22Rv1 (cell line): ENCODE results near the gene CYB561D1.

Source experiments
- H3K27ac ChIP-seq: fragments of 450-650 bp; 2 replicates; pipeline ENCODE4 v1.5.1; 2017
- ZFX ChIP-seq: fragments of 450-650 bp; IDR thresholded peaks from 2 replicates; pipeline ENCODE4 v1.6.1; 2017; ENCODE audit warnings: antibody characterized with exemption, borderline replicate concordance
- TF ChIP-seq, protein P1 (sequence below): fragments of 450-650 bp; IDR thresholded peaks from 2 replicates; pipeline ENCODE4 v1.5.1; 2017; ENCODE audit warnings: mild to moderate bottlenecking

The CYB561D1 gene

DNA sequence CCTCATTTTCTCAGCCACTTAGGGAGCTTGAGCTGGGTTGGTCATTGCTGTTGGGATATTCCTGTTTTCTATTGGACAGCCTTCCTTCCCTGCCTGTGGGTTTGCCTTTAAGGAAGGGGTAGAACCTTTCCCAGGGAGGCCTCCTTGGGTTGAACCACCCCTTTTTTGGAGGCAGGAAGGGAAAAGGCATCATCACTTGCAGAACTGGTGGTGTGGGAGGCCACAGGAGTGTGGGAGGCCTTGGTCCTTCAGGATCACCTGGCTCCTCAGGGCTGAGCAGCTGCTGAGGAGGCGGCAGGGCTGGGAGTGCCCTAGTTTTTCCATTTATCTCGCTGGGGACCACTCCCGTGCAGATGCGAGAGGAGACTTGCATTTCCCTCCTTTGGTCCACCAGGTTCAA lies 667 bp upstream of the CYB561D1 start:
- TF ChIP-seq ZFX, result no peak
- TF ChIP-seq, protein P1, sequence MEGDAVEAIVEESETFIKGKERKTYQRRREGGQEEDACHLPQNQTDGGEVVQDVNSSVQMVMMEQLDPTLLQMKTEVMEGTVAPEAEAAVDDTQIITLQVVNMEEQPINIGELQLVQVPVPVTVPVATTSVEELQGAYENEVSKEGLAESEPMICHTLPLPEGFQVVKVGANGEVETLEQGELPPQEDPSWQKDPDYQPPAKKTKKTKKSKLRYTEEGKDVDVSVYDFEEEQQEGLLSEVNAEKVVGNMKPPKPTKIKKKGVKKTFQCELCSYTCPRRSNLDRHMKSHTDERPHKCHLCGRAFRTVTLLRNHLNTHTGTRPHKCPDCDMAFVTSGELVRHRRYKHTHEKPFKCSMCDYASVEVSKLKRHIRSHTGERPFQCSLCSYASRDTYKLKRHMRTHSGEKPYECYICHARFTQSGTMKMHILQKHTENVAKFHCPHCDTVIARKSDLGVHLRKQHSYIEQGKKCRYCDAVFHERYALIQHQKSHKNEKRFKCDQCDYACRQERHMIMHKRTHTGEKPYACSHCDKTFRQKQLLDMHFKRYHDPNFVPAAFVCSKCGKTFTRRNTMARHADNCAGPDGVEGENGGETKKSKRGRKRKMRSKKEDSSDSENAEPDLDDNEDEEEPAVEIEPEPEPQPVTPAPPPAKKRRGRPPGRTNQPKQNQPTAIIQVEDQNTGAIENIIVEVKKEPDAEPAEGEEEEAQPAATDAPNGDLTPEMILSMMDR, result no peak
- H3K27ac ChIP-seq, result 0 out of 2 replicates have a peak overlapping the region, but pooled peaks have one; percentile 73

DNA sequence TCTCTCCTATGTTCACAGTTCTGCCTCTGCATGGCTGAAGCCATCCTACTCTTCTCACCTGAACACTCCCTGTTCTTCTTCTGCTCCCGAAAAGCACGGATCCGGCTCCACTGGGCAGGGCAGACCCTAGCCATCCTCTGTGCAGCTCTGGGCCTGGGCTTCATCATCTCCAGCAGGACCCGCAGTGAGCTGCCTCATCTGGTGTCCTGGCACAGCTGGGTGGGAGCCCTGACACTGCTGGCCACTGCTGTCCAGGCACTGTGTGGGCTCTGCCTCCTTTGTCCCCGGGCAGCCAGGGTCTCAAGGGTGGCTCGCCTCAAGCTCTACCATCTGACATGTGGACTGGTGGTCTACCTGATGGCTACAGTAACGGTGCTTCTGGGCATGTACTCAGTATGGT lies 1.8 kb downstream of the CYB561D1 start:
- H3K27ac ChIP-seq, result no peak overlapping the region
- no peak for TF ChIP-seq ZFX
- TF ChIP-seq, protein P1, result no peak

- no peak for TF ChIP-seq ZFX
- TF ChIP-seq, protein P1, result no peak
- H3K27ac ChIP-seq, result no peak overlapping the region
These were observed 3.7 kb downstream of the CYB561D1 start for GRCh38 chr1:109497449-109498160.

- H3K27ac ChIP-seq, result no peak overlapping the region
These were observed 4.4 kb downstream of the CYB561D1 start for GRCh38 chr1:109498161-109498801.

DNA sequence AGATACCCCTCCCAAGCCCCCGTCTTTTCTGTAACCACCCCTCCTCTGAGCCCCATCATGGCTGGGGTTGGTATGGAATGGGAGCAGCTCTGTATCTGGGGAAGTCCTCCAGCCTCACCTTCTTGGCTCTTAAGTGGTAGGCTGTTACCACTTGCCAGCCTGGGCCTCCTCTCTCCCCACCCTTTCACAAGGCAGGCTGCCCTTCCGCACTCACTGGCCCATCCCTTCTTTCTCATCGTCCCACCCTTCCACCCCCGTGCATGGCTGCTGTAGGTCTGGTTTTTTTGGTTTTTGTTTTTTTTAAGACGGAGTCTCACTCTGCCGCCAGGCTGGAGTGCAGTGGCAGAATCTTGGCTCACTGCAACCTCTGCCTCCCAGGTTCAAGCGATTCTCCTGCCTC lies 5.2 kb downstream of the CYB561D1 start:
- TF ChIP-seq ZFX, result no peak
- TF ChIP-seq, protein P1, result no peak
- H3K27ac ChIP-seq, result no peak overlapping the region

More at GRCh38 chr1:109498161-109498801, 4.4 kb downstream of the CYB561D1 start:
- TF ChIP-seq, protein P1, result peak; percentile 48
- no peak for TF ChIP-seq ZFX

GRCh38 chr1:109499661-109500536 lies 6.0 kb downstream of the CYB561D1 start:
- no peak for TF ChIP-seq ZFX
- TF ChIP-seq, protein P1, result peak; percentile 68
- H3K27ac ChIP-seq, result no peak overlapping the region
